A549 (cell line): Measurements from ENCODE around the gene DPYD.

ENCODE experiments used
- CHD4 ChIP-seq: fragments of 200-600 bp; sonication (generic); IDR thresholded peaks from 2 replicates; pipeline ENCODE4 v1.6.1; 2016; ENCODE audit warnings: antibody characterized with exemption, mild to moderate bottlenecking, borderline replicate concordance
- CTCF ChIP-seq: fragments of >200 bp; sonication (Bioruptor Twin); formaldehyde crosslinking; IDR thresholded peaks from 3 replicates; pipeline ENCODE4 v1.5.1; 2016
- ZFP36 ChIP-seq: fragments of 450-650 bp; IDR thresholded peaks from 2 replicates; pipeline ENCODE4 v1.6.1; 2014; ENCODE audit warnings: borderline replicate concordance; ENCODE audit not compliant: partially characterized antibody

- TF ChIP-seq CTCF (no peak), ZFP36 (no peak), CHD4 (no peak)
Measured at GRCh38 chr1:97135972-97136371, 784.9 kb downstream of the DPYD start.
